HG02840 (cell line): ENCODE measurements around the gene GRSF1.
"Not testable (repeated sequence)": the region's sequence is repeated elsewhere in the genome, so short reads cannot be mapped to it uniquely, and the experiment has no call there.

Source experiments
- ATAC-seq: cut with Tn5 transposase; IDR thresholded peaks from one replicate; pipeline ENCODE4 v1.9.1; 2021; ENCODE audit warnings: mild to moderate bottlenecking, moderate library complexity, moderate number of reproducible peaks; ENCODE audit not compliant: unreplicated experiment, low FRiP score

GRSF1 gene

GRCh38 chr4:70838204-70838603, 1.5 kb downstream of the GRSF1 start:
- ATAC-seq = no peak

DNA sequence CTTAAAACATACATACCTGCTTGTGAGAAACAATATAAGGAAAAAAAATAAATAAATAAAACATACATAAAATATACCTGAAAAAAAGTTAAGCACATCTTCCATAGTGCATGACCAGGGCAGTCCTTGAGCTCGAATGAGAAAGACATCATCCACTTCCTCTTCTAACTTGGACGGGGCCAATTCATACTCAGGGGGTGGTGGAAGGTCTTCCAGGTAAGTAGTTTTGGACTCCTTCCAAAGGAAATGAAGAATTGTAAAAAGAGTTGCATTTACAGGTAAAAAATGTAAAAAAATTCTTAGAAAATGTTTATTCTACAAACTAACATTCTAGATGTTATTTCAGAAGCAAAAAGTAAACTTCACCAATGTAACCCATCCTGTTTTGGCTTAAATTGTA, 3.6 kb downstream of the GRSF1 start:
- no peak for ATAC-seq

DNA sequence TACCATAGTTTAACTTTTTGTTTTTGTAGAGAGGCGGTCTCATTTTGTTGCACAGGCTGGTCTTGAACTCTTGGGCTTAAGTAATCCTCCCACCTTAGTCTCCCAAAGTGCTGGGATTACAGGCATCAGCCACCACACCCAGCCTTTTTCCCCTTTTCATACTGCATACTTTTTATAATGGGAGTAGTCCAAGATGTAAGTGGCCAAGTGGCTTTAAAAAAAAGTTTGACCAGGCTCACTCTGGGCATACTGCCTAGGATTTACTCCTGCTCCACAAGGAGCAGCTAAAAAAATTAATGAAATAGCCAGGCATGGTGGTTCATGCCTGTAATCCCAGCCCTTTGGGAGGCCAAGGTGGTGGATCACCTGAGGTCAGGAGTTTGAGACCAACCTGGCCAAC, 6.0 kb downstream of the GRSF1 start:
- no peak for ATAC-seq

GRCh38 chr4:70831293-70831692, 8.4 kb downstream of the GRSF1 start:
- ATAC-seq = no peak

DNA sequence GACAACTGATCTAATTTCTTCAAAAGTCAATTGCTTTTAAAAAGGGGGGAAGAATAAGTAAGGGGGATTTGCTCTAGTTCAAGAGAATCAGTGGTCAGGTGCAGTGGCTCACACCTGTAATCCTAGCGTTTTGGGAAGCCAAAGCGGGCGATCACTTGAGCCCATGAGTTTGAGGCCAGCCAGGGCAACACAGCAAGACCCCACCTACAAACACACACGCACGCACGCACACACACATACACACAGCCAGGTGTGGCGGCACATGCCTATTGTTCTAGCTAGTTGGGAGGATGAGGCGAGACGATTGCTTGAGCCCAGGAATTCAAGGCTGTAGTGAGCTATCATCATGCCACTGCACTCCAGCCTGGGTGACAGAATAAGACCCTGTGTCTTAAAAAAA, 9.6 kb downstream of the GRSF1 start:
- ATAC-seq = no peak

- ATAC-seq = no peak
Measured at GRCh38 chr4:70829492-70829891, 10.2 kb downstream of the GRSF1 start.

DNA sequence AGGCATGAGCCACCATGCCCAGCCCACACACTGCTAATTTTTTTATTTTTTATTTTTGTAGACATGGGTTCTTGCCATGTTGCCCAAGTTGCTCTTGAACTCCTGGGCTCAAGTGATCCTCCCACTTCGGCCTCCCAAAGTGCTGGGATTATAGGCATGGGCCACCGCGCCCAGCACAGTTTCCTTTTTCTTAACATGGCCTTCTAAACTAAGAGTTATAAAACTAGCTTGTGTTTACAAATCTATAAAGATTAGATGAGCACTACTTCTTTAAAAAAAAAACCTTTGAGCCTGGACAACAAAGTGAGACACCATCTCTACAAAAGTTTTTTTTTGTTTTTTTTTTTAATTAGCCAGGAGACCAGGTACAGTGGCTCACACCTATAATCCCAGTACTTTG, 10.7 kb downstream of the GRSF1 start:
- ATAC-seq = no peak

DNA sequence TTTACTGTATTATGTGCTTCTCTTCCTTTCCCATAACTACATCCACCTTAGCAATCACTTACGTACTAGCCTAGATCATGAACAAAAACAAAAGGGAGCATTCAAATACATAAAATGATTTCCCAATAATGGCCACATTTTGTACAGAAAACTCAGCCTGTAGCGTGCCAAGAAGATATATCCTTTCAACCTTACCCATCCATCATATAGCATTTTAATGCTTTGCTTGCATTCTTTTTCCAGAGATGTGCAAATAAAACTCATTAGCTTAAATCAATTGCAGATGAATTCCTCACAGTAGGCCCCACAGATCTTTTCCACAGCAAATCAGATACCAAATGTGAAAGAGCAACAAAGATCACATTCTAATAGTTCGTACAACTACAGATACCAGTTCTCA, 20.8 kb downstream of the GRSF1 start:
- ATAC-seq = no peak

GRCh38 chr4:70818173-70818855, 21.4 kb downstream of the GRSF1 start:
- no peak for ATAC-seq

- ATAC-seq = no peak
Measured at GRCh38 chr4:70816894-70817293, 22.8 kb downstream of the GRSF1 start.

DNA sequence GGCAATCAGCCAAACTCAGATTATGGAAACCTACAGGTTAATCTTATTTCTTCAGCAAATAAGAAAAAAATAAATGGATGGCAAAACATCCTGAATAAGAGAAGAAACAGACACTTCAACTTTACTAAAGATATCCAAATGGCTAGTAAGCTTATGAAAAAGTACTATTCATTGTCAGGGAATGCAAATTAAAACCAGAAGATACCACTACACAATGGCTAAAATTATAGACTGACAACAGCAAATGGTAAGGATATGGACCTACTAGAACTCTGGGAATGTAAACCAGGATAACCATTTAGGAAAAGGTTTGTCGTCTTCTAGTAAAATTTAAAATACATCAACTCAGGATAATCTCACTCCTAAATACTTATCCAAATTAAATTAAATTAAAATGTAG, 24.3 kb downstream of the GRSF1 start:
- no peak for ATAC-seq

GRCh38 chr4:70808151-70808550, 31.5 kb downstream of the GRSF1 start:
- no peak for ATAC-seq

GRCh38 chr4:70802928-70803580, 36.6 kb downstream of the GRSF1 start:
- no peak for ATAC-seq

- ATAC-seq = peak; percentile 72
Measured at GRCh38 chr4:70801265-70801809, 38.4 kb downstream of the GRSF1 start.

DNA sequence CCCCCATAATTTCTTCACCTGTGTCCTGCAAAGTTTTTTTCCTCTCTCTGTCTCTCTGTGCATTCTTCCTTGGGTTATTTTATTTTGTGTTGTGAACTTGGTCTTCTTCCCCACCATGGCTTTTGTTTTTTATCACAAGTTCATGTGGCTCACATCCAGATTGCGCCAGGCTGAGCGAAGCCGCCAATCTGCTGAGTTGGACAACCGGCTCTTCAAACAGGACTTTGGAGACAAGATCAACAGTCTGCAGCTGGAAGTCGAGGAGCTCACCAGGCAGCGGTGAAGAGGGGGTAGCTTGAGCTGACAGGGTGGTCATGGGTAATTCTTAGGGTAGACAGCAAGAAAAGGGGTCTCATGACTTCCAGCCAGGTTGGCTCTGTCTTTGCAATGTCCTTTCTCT, 46.1 kb downstream of the GRSF1 start:
- ATAC-seq = no peak

DNA sequence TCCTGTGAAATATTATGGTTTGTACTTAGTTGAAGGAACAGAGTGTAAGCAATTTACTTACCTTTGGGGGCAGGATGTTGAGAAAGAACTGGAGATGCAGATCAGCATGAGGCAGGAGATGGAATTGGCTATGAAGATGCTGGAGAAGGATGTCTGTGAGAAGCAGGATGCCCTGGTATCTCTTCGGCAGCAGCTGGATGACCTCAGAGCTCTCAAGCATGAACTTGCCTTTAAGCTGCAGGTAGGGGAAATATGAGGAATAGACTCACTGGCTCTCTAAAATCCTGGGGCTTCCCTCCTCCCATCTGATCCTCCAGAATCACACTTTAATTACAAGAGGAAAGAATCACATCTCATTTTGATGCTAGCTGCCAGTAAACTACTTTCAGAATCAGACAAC, 51.0 kb downstream of the GRSF1 start:
- no peak for ATAC-seq

DNA sequence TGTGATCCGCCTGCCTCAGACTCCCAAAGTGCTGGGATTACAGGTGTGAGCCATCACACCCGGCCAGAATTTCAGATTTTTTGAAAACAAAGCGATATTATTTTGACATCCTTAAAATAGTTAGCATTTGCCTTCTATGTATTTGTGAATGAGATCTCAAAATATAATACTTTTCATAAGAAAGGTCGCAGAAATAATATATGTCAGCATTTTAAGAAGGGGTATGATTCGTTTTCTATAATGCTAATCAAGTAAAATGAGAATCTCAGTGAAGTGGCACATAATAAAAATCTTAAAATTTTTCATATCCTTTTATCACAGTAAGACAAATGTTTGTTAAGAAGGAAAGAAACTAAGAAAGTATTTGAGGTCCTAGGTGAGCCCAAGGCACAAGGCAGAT, 52.2 kb downstream of the GRSF1 start:
- no peak for ATAC-seq

DNA sequence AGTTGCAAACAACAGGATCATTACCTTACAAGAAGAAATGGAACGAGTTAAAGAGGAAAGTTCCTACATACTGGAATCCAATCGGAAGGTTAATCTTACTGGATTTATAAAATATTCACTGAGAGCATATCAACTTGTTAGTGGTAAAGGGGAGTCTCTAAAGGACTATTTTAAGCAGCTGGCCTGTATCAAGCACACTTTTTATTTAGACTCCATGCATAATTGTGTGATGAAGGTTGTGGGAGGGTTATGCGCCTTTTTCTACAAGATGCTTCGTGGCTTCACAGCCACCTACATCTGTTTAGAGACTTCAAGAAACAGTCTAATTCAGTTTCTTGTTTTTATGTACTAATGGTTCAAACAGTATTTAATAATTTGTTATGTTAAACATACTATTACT, 56.6 kb downstream of the GRSF1 start:
- no peak for ATAC-seq

DNA sequence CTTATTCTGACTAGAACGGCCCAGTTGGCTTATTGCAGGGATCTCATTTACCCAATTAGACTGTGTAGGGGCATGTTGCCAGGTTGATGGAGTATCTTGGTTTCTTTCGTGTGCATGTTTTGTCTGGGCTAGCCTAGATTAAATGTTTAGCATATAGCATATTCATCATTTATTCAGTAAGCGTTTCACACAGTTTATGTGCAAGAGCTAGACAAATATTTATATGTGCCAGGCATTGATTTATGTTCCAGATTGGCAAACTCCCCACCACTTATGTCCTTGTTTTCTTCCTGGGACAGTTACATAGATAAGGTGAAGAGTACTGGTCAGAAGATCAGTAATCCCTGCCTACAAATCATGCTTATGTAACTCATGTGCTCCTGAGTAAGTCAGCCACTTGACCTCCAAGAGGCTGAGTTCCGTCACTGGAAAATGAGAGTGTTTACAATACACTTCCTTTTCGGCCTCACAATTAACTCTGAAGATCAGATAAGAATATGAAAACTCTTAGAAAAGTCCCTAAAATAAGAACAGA, 60.7 kb downstream of the GRSF1 start:
- ATAC-seq = no peak

DNA sequence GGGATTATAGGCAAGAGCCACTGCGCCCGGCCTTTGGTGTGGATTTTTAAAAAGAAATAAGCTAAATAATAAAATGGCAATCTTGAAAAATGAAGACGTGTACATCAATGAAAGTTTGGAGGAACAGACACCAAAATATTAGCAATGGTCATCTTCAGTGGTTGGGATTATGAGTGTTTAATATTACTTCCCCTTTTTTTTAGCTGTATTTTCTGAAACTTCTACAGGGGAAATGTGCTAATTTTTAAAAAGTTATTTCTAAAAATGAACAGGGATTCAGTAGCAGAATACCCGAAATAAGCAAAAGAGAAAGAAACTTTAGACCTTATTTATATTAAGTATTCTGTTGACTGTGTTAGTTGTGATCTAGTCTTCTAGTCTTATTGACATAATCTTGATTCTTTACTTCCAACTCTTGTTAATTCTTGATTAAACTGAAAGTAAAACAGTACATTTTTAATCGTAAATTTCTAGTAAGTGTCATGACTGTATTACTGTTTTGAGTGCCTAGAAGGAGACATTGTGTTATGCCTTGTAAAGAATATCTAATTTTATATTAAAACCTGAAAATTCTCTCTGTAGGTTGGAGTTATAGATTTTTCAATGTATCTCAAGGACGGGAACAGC, 66.6 kb downstream of the GRSF1 start:
- ATAC-seq = no peak

- not testable (repeated sequence) for ATAC-seq
Measured at GRCh38 chr4:70769396-70769795, 70.3 kb downstream of the GRSF1 start.
